IgD-negative memory B cell (primary cell): ENCODE data around the gene ACTMAP. TPM values are rescaled to one million over a fixed set of nuclear protein-coding genes. Genes with fewer than 3 reads are reported as not detected.

Experiments
- H3K27ac Mint-ChIP-seq, 3 donors: one replicate each; pipeline ENCODE4 v1.8.0; 2020 to 2022; ENCODE audit warnings: mild to moderate bottlenecking in 3 of 3, mixed read lengths in 3 of 3, moderate library complexity in 1 of 3
- H3K27me3 Mint-ChIP-seq: one replicate; pipeline ENCODE4 v1.8.0; 2021; ENCODE audit warnings: mixed read lengths
- H3K36me3 Mint-ChIP-seq: one replicate; pipeline ENCODE4 v1.8.0; 2020; ENCODE audit warnings: mild to moderate bottlenecking, mixed read lengths
- H3K4me1 Mint-ChIP-seq, 3 donors: one replicate each; pipeline ENCODE4 v1.8.0; 2020 to 2022; ENCODE audit warnings: mixed read lengths in 3 of 3, mild to moderate bottlenecking in 1 of 3
- H3K4me3 Mint-ChIP-seq, 4 donors: one replicate each; pipeline ENCODE4 v1.8.0; 2020 to 2022; ENCODE audit warnings: mild to moderate bottlenecking in 4 of 4, mixed read lengths in 4 of 4, moderate library complexity in 3 of 4
- H3K9me3 Mint-ChIP-seq, 3 donors: one replicate each; pipeline ENCODE4 v1.8.0; 2020 to 2021; ENCODE audit warnings: mixed read lengths in 3 of 3, mild to moderate bottlenecking in 1 of 3
- polyA plus RNA-seq: library from polyadenylated mRNA; unstranded; fragments of 300-500 nt; fragmentation: Illumina TruSeq; gene quantifications from one replicate; pipeline ENCODE4 v1.2.3, GENCODE V29; 2021

ACTMAP gene
- polyA plus RNA-seq, 1 donor from 2014 or later, result 4.9 TPM

- Mint-ChIP-seq H3K4me3 (no peak overlapping the region), H3K4me1 (peaks cover 9 to 24% (median 16%) of the 10 kb centered on the region in 3 donors), H3K27ac (peak overlapping the region in 1 of 3 donors; percentile 59), H3K27me3 (no peaks in the 10 kb centered on the region), H3K9me3 (no peaks in the 10 kb centered on the region), H3K36me3 (peaks cover 2% of the 10 kb centered on the region)
These were observed 26.0 kb downstream of the ACTMAP start for GRCh38 chr19:40724315-40724714.

DNA sequence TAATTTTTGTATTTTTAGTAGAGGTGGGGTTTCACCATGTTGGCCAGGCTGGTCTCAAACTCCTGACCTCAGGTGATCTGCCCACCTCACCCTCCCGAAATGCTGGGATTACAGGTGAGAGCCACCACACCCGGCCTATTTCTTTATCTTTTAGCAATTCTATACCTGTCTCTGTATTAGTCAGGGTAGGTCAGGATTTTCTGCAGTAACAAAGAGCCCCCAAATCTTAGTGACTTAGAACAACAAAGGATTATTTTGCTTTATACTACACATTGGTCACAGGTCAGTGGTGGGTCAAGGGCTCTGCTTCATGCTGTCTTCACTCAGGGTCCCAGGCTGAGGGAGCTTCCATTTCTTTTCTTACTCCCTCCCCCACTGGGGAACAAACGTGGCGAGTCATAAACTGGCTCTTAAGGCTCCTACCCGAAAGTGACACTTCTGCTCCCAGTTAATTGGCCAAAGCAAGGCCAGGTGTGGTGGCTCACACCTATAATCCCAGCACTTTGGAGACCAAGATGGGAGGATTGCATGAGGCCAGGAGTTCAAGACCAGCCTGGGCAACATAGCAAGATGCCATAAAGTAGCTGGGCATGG, 26.5 kb downstream of the ACTMAP start:
- Mint-ChIP-seq H3K27ac (peak overlapping the region in 1 of 3 donors; percentile 59), H3K4me1 (peaks cover 13 to 25% (median 17%) of the 10 kb centered on the region in 3 donors), H3K27me3 (no peaks in the 10 kb centered on the region), H3K4me3 (peak overlapping the region in 1 of 4 donors; percentile 62), H3K36me3 (peaks cover 2% of the 10 kb centered on the region), H3K9me3 (no peaks in the 10 kb centered on the region)

DNA sequence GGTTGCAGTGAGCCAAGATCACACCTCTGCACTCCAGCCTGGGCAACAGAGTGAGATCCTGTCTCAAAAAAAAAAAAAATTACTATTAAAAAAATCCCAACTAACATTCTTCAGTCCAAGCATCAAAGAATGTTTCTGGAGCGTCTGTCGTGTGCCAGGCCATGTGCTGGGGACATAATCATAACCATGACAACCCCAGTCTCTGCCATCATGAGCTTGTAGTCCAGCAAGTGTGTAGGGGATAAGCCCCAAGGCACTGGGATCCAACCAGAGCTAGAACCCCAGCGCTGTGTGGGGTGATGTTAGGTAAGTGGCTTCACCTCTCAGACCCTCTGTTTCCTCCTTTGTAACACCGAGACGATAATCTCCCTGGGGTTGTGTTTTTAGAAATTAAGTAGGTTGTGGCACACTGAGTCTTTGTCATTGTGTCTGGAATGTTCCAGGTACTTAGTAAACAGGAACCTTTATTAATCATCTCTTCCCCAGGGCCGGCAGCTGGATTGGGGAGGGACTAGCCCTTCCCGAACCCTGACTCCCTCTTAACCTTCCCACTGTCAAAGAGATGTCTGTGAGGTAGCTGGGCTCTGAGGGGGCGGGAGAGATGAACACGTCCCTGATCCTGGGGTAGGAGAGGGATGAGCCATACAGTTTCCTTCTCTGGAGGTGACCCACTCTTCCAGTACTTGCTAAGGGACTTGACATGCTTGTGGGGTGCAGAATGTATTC, 28.2 kb downstream of the ACTMAP start:
- no peaks in the 10 kb centered on the region for H3K9me3 Mint-ChIP-seq
- peak overlapping the region in 1 of 3 donors; percentile 59 for H3K27ac Mint-ChIP-seq
- peaks cover 2% of the 10 kb centered on the region for H3K36me3 Mint-ChIP-seq
- peaks cover 18 to 34% (median 22%) of the 10 kb centered on the region in 3 donors for H3K4me1 Mint-ChIP-seq
- no peaks in the 10 kb centered on the region for H3K27me3 Mint-ChIP-seq
- peak overlapping the region in 1 of 4 donors; percentile 3 for H3K4me3 Mint-ChIP-seq

DNA sequence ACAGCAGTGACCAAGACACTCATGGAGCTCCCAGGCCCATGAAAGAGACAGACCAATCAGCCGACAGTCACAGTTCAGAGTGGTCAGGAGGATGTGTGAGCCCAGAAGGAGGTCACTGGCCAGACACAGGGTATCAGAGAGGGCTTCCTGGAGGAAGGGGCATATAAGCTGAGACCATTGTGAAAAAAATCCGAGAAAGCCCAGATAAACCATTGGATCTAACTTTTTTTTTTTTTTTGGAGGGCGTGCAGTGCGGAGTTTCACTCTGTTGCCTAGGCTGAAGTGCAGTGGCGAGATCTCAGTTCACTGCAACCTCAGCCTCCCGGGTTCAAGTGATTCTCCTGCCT, 29.2 kb downstream of the ACTMAP start:
- Mint-ChIP-seq H3K4me3 (peak overlapping the region in 3 of 4 donors; percentile 61 to 76 (median 65)), H3K27me3 (no peaks in the 10 kb centered on the region), H3K27ac (peak overlapping the region in 2 of 3 donors; percentile 13 to 72), H3K36me3 (peaks cover 2% of the 10 kb centered on the region), H3K9me3 (no peaks in the 10 kb centered on the region), H3K4me1 (peaks cover 25 to 37% (median 28%) of the 10 kb centered on the region in 3 donors)

- Mint-ChIP-seq H3K4me1 (peaks cover 37 to 49% (median 41%) of the 10 kb centered on the region in 3 donors), H3K4me3 (peak overlapping the region; percentile 34 to 97 (median 58)), H3K27ac (peak overlapping the region in 1 of 3 donors; percentile 76), H3K36me3 (peaks cover 2% of the 10 kb centered on the region), H3K9me3 (no peaks in the 10 kb centered on the region), H3K27me3 (no peaks in the 10 kb centered on the region)
These were observed 30.8 kb downstream of the ACTMAP start for GRCh38 chr19:40719414-40719894.

- peak overlapping the region; percentile 91 to 97 (median 94) for H3K4me3 Mint-ChIP-seq
- peaks cover 2% of the 10 kb centered on the region for H3K36me3 Mint-ChIP-seq
- H3K4me1 Mint-ChIP-seq, result peaks cover 39 to 50% (median 42%) of the 10 kb centered on the region in 3 donors
- peak overlapping the region; percentile 63 to 97 (median 76) for H3K27ac Mint-ChIP-seq
- H3K9me3 Mint-ChIP-seq, result no peaks in the 10 kb centered on the region
- no peaks in the 10 kb centered on the region for H3K27me3 Mint-ChIP-seq
These were observed 31.4 kb downstream of the ACTMAP start for GRCh38 chr19:40718774-40719391.

DNA sequence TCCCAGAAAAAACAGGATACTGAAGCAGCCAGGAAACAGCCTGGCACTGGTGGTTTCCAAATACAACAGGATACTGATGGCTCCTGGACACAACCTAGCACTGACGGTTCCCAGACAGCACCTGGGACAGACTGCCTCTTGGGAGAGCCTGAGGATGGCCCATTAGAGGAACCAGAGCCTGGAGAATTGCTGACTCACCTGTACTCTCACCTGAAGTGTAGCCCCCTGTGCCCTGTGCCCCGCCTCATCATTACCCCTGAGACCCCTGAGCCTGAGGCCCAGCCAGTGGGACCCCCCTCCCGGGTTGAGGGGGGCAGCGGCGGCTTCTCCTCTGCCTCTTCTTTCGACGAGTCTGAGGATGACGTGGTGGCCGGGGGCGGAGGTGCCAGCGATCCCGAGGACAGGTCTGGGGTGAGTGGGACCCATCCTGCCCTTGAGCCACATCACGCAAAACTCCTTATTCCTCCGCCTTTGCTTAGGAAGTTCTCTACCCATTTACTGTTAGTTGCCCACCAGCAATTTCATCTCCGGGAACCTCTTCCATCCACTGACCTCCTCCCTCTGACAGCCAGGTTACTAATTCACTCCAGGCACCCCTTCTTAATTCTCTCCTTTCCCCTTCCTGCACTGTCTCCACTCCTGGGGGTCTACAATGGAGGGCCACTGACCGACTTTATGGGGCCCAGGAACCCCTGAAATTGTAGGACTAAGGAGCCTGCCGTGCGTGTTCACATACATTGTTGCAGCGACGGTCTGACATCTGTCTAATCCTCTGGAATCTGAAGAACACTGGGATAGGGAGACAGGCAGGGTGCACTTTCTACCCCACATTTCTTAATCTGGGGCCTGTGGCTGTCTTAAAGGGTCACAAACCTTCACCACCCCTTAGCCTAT, 32.1 kb downstream of the ACTMAP start:
- H3K9me3 Mint-ChIP-seq, result no peaks in the 10 kb centered on the region
- peaks cover 41 to 48% (median 43%) of the 10 kb centered on the region in 3 donors for H3K4me1 Mint-ChIP-seq
- peak overlapping the region; percentile 63 to 97 (median 76) for H3K27ac Mint-ChIP-seq
- peak overlapping the region; percentile 91 to 97 (median 94) for H3K4me3 Mint-ChIP-seq
- H3K27me3 Mint-ChIP-seq, result no peaks in the 10 kb centered on the region
- H3K36me3 Mint-ChIP-seq, result no peaks in the 10 kb centered on the region

GRCh38 chr19:40717325-40717879, 32.9 kb downstream of the ACTMAP start:
- no peaks in the 10 kb centered on the region for H3K36me3 Mint-ChIP-seq
- H3K4me3 Mint-ChIP-seq, result peak overlapping the region; percentile 91 to 97 (median 93)
- H3K27ac Mint-ChIP-seq, result peak overlapping the region; percentile 31 to 76 (median 43)
- no peaks in the 10 kb centered on the region for H3K9me3 Mint-ChIP-seq
- no peaks in the 10 kb centered on the region for H3K27me3 Mint-ChIP-seq
- H3K4me1 Mint-ChIP-seq, result peaks cover 41 to 48% (median 43%) of the 10 kb centered on the region in 3 donors

- Mint-ChIP-seq H3K27me3 (no peaks in the 10 kb centered on the region), H3K4me1 (peaks cover 41 to 46% (median 43%) of the 10 kb centered on the region in 3 donors), H3K36me3 (no peaks in the 10 kb centered on the region), H3K4me3 (peak within 1 kb of the TSS; percentile 91 to 98 (median 97)), H3K27ac (peak within 1 kb of the TSS; percentile 94 to 98 (median 97)), H3K9me3 (no peaks in the 10 kb centered on the region)
These were observed 33.6 kb downstream of the ACTMAP start, which contains the start of the genes COQ8B and ITPKC for GRCh38 chr19:40716482-40717324. COQ8B (minus strand) TSS chr19:40716886; CDS start chr19:40714632, 2,254 bp downstream. ITPKC (plus strand) TSS chr19:40717112; CDS start chr19:40717136, 24 bp downstream.

DNA sequence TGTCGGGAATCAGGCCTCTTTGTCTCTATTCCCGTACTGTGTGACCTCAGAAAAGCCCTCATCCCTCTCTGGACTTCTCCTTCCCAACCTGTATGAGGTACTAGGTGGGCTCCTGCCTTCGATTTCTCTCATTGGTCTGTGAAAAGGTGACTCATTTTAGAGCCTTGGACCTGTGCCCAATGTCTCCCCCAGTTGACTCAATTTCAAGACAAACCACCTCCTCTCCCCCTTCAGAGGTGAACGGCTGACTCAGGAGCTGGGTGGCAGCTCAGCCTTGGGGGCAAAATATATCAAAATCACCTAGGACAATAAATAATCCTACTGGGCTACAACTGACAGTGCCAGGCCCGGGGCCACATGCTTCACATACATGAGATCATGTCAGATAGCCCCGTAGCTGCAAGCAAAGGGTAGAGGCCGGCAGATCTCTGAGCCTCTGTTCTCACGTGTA, 34.2 kb downstream of the ACTMAP start:
- peaks cover 42 to 47% (median 42%) of the 10 kb centered on the region in 3 donors for H3K4me1 Mint-ChIP-seq
- H3K4me3 Mint-ChIP-seq, result peak overlapping the region; percentile 91 to 98 (median 97)
- H3K36me3 Mint-ChIP-seq, result no peaks in the 10 kb centered on the region
- peak overlapping the region; percentile 94 to 98 (median 97) for H3K27ac Mint-ChIP-seq
- no peaks in the 10 kb centered on the region for H3K9me3 Mint-ChIP-seq
- H3K27me3 Mint-ChIP-seq, result no peaks in the 10 kb centered on the region

GRCh38 chr19:40714441-40715299, 35.6 kb downstream of the ACTMAP start:
- Mint-ChIP-seq H3K4me1 (peaks cover 32 to 39% (median 33%) of the 10 kb centered on the region in 3 donors), H3K4me3 (peak overlapping the region; percentile 91 to 98 (median 97)), H3K27me3 (no peaks in the 10 kb centered on the region), H3K9me3 (no peaks in the 10 kb centered on the region), H3K36me3 (no peaks in the 10 kb centered on the region), H3K27ac (peak overlapping the region; percentile 94 to 98 (median 97))

DNA sequence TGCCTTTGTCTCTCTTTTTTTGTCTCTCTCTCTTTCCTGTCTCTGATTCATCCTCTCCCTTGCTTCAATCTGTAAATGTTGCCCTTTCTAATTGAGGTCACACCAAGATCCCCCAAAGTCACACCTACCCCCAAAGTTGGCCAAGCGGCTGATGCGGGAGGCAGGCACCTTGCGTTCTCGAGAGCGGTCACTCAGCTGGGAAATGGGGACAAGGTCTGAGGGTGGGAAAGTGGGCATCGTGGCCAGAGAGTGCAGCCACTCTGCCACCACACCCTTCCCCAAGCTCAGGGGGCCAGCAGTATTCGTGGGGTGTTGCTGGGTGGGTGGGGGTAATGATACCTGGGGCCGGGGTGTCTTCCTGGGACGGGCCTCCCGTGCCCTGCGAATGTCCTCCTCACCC, 36.3 kb downstream of the ACTMAP start:
- Mint-ChIP-seq H3K27ac (peak overlapping the region in 2 of 3 donors; percentile 89 to 97), H3K9me3 (no peaks in the 10 kb centered on the region), H3K27me3 (no peaks in the 10 kb centered on the region), H3K36me3 (no peaks in the 10 kb centered on the region), H3K4me3 (peak overlapping the region in 3 of 4 donors; percentile 59 to 97 (median 83)), H3K4me1 (peaks cover 30 to 35% (median 31%) of the 10 kb centered on the region in 3 donors)
